HTERT RPE-1 (cell line): ENCODE measurements around the gene HSD17B11.
"Not testable (repeated sequence)": the region's sequence is repeated elsewhere in the genome, so short reads cannot be mapped to it uniquely, and the experiment has no call there.

ENCODE experiments used
- in situ Hi-C: fragments of 300-500 bp; cut with MboI; formaldehyde crosslinking; loops from 4 replicates; pipeline ENCODE4 v1.14.3; 2020; ENCODE audit warnings: low sequenced_read_pairs

The HSD17B11 gene

GRCh38 chr4:87406462-87406861 is 15.5 kb upstream of the HSD17B11 start:
- in situ Hi-C loops: no loop called here

GRCh38 chr4:87405211-87405820 is 14.3 kb upstream of the HSD17B11 start:
- in situ Hi-C loops: no loop called here

GRCh38 chr4:87403732-87404131 is 12.7 kb upstream of the HSD17B11 start:
- in situ Hi-C loops: not testable (repeated sequence)

- in situ Hi-C loops: no loop called here
Measured at GRCh38 chr4:87399954-87400353, 9.0 kb upstream of the HSD17B11 start.

GRCh38 chr4:87399148-87399547 is 8.2 kb upstream of the HSD17B11 start:
- in situ Hi-C loops: no loop called here

GRCh38 chr4:87395851-87396250 is 4.9 kb upstream of the HSD17B11 start:
- in situ Hi-C loops: not testable (repeated sequence)

GRCh38 chr4:87395073-87395472 is 4.1 kb upstream of the HSD17B11 start:
- in situ Hi-C loops: not testable (repeated sequence)

- in situ Hi-C loops: no loop called here
Measured at GRCh38 chr4:87392183-87392582, 1.2 kb upstream of the HSD17B11 start.

- in situ Hi-C loops: no loop called here
Measured at GRCh38 chr4:87391576-87392054, 627 bp upstream of the HSD17B11 start.

GRCh38 chr4:87390551-87390890 is 467 bp downstream of the HSD17B11 start:
- in situ Hi-C loops: no loop called here

GRCh38 chr4:87390055-87390454 is 933 bp downstream of the HSD17B11 start:
- in situ Hi-C loops: not testable (repeated sequence)

GRCh38 chr4:87388901-87389300 is 2.1 kb downstream of the HSD17B11 start:
- in situ Hi-C loops: no loop called here

- in situ Hi-C loops: no loop called here
Measured at GRCh38 chr4:87387237-87387636, 3.8 kb downstream of the HSD17B11 start.

- in situ Hi-C loops: not testable (repeated sequence)
Measured at GRCh38 chr4:87384466-87385132, 6.4 kb downstream of the HSD17B11 start.

GRCh38 chr4:87382931-87383330 is 8.1 kb downstream of the HSD17B11 start:
- in situ Hi-C loops: no loop called here

GRCh38 chr4:87382116-87382515 is 8.9 kb downstream of the HSD17B11 start:
- in situ Hi-C loops: no loop called here

GRCh38 chr4:87377816-87378215 is 13.2 kb downstream of the HSD17B11 start:
- in situ Hi-C loops: no loop called here

- in situ Hi-C loops: no loop called here
Measured at GRCh38 chr4:87375719-87376291, 15.2 kb downstream of the HSD17B11 start.

GRCh38 chr4:87370068-87370467 is 20.9 kb downstream of the HSD17B11 start:
- in situ Hi-C loops: no loop called here

GRCh38 chr4:87366521-87367162 is 24.3 kb downstream of the HSD17B11 start:
- in situ Hi-C loops: no loop called here

GRCh38 chr4:87365348-87365747 is 25.6 kb downstream of the HSD17B11 start:
- in situ Hi-C loops: no loop called here

GRCh38 chr4:87363552-87363951 is 27.4 kb downstream of the HSD17B11 start:
- in situ Hi-C loops: no loop called here
